ENCODE results near the gene MFSD8.
"Not testable (repeated sequence)": the region's sequence is repeated elsewhere in the genome, so short reads cannot be mapped to it uniquely, and the experiment has no call there.

The MFSD8 gene

DNA sequence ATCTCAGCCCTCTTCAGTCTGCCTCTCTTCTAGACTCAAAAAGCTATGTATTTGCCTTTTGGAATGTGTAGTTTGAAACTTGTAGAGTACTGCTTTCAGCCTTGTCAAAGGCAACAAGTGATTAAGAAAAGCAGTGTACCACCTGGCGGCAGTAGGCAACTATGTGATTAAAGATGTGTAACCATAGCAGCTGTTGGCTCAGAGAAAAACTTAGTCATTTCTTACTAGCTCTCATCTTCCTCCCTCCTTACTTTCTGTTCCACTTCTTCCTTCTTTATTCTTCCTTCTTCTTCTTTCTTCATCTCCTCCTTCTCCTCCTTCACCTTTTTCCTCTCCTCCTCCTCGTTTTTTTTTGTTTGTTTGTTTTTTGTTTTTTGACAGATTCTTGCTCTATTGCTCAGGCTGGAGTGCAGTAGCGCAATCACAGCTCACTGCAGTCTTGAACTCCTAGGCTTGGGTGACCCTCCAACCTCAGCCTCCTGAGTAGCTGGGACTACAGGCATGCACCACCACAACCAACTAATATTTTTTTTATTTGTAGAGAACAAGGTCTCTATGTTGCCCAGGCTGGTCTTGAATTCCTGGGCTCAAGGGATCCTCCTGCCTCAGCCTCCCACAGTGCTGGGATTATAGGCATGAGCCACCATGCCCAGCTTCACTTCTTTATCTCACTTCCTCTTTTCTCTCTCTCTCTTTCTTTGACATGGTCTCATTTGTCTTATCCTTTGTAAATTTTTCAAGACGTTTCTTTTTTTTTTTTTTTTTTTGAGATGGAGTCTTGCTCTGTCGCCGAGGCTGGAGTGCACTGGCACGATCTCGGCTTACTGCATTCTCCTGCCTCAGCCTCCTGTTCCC, 32.8 kb upstream of the MFSD8 start:
- no peak overlapping the region for H3K4me2 ChIP-seq (ENCODE audit: low read length)

DNA sequence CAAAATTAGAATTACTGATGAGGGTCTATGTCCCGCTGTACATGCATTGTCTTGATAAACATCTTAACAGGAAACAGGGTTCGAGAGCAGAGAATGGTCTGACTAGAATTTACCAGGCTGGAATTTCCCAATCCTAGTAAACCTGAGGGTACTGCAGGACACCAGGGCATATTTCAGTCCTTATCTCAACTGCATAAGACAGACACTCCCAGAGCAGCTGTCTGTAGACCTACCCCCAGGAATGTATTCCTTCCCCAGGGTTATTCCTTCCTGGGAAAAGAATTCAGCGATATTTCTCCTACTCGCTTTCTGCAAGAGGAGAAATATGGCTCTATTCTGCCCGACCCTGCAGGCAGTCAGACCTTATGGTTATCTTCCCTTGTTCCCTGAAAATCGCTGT, 31.5 kb upstream of the MFSD8 start:
- not testable (repeated sequence) for H3K9me2 ChIP-seq (replicated peaks; ENCODE audit: control insufficient read depth, low read length); H3K27ac ChIP-seq (ENCODE audit: low read depth, low read length); H3K4me2 ChIP-seq (ENCODE audit: low read length); H3K9me3 ChIP-seq (ENCODE audit: control insufficient read depth, insufficient read depth, low read length); H3K36me3 ChIP-seq (ENCODE audit: control insufficient read depth, low read length); H3K79me2 ChIP-seq (ENCODE audit: control insufficient read depth, low read length); H4K20me1 ChIP-seq (ENCODE audit: control insufficient read depth, insufficient read depth, low read depth, low read length); H3F3A ChIP-seq (ENCODE audit: control insufficient read depth, insufficient read depth); H3K4me3 ChIP-seq (ENCODE audit: low read length); H3K27me3 ChIP-seq (ENCODE audit: control insufficient read depth, low read length)
- H3K4me1 ChIP-seq (ENCODE audit: control insufficient read depth, low read length) = peaks cover 17% of the 10 kb centered on the region

More for the DNA sequence above, 32.8 kb upstream of the MFSD8 start:
- H4K20me1 ChIP-seq (ENCODE audit: control insufficient read depth, insufficient read depth, low read depth, low read length) = no peaks in the 10 kb centered on the region
- TF ChIP-seq CTCF (IDR thresholded peaks at IDR 0.05; ENCODE audit: low read depth, low read length, poor library complexity, severe bottlenecking) = peak; percentile 53
- TF ChIP-seq EZH2phosphoT487 (IDR thresholded peaks at IDR 0.05; ENCODE audit: borderline replicate concordance, low read length) = no peak
- no peaks in the 10 kb centered on the region for H3K9me2 ChIP-seq (replicated peaks; ENCODE audit: control insufficient read depth, low read length)
- H3K27ac ChIP-seq (ENCODE audit: low read depth, low read length) = no peak overlapping the region
- no peaks in the 10 kb centered on the region for H3K27me3 ChIP-seq (ENCODE audit: control insufficient read depth, low read length)
- H3K36me3 ChIP-seq (ENCODE audit: control insufficient read depth, low read length) = peaks cover 5% of the 10 kb centered on the region; the same call in 1 of the 2 replicates
- no peaks in the 10 kb centered on the region; the same call in 1 of the 2 replicates for H3K79me2 ChIP-seq (ENCODE audit: control insufficient read depth, low read length)
- no peaks in the 10 kb centered on the region for H3K9me3 ChIP-seq (ENCODE audit: control insufficient read depth, insufficient read depth, low read length)
- H3F3A ChIP-seq (ENCODE audit: control insufficient read depth, insufficient read depth) = peaks cover 7% of the 10 kb centered on the region; the same call in 1 of the 2 replicates
- no peak overlapping the region for H3K4me3 ChIP-seq (ENCODE audit: low read length)
- peaks cover 15% of the 10 kb centered on the region for H3K4me1 ChIP-seq (ENCODE audit: control insufficient read depth, low read length)

DNA sequence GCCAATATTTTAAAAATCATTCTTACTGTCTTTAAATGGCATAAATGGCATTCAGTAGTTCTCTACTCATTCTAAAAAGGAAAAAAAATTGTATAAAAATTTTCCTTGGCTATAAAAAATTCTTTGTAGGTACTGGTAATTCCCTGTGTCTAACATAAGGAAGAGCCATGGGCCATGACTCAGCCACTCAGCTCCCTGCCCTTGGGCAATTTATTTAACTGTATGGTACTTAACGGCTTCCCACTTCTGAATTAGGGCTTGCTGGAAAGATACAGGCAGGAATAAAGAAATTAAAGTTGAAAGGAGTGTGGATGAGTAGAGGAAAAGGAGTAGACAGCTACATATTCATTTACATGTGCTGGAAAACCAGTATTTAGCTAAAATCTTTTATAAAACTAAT, 30.8 kb upstream of the MFSD8 start:
- Histone ChIP-seq H3K9me2 (replicated peaks; ENCODE audit: control insufficient read depth, low read length) (no peaks in the 10 kb centered on the region), H3K36me3 (ENCODE audit: control insufficient read depth, low read length) (peaks cover 5% of the 10 kb centered on the region; the same call in 1 of the 2 replicates), H3K79me2 (ENCODE audit: control insufficient read depth, low read length) (no peaks in the 10 kb centered on the region), H3K27me3 (ENCODE audit: control insufficient read depth, low read length) (no peaks in the 10 kb centered on the region), H3F3A (ENCODE audit: control insufficient read depth, insufficient read depth) (peaks cover 7% of the 10 kb centered on the region; the same call in 1 of the 2 replicates), H4K20me1 (ENCODE audit: control insufficient read depth, insufficient read depth, low read depth, low read length) (no peaks in the 10 kb centered on the region), H3K4me2 (ENCODE audit: low read length) (no peak overlapping the region), H3K27ac (ENCODE audit: low read depth, low read length) (no peak overlapping the region), H3K4me1 (ENCODE audit: control insufficient read depth, low read length) (peaks cover 17% of the 10 kb centered on the region), H3K9me3 (ENCODE audit: control insufficient read depth, insufficient read depth, low read length) (no peaks in the 10 kb centered on the region), H3K4me3 (ENCODE audit: low read length) (no peak overlapping the region)
- TF ChIP-seq CTCF (IDR thresholded peaks at IDR 0.05; ENCODE audit: low read depth, low read length, poor library complexity, severe bottlenecking) = no peak
- no peak for TF ChIP-seq EZH2phosphoT487 (IDR thresholded peaks at IDR 0.05; ENCODE audit: borderline replicate concordance, low read length)

DNA sequence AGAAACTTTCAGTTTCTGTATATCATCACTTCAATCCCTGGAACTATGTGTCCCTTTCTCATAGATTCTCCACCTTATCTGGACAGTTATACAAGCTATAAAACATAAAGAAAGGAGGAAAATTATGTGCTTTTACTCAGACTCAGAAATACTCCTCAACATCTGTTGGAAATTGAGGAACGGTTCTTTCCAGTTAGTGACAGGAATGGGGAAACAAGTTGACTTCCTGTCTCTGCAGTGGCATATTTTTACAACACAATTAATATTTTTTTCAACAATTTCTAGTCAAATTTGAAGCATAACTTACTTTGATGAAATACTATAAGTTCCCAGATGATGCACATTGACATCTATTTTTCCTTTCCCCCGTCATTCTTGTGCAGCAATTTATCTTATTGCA, 28.2 kb upstream of the MFSD8 start:
- Histone ChIP-seq H3K9me2 (replicated peaks; ENCODE audit: control insufficient read depth, low read length) (no peaks in the 10 kb centered on the region), H3K27me3 (ENCODE audit: control insufficient read depth, low read length) (no peaks in the 10 kb centered on the region), H3K79me2 (ENCODE audit: control insufficient read depth, low read length) (no peaks in the 10 kb centered on the region), H3K9me3 (ENCODE audit: control insufficient read depth, insufficient read depth, low read length) (no peaks in the 10 kb centered on the region), H3K4me1 (ENCODE audit: control insufficient read depth, low read length) (peaks cover 17% of the 10 kb centered on the region), H3F3A (ENCODE audit: control insufficient read depth, insufficient read depth) (peaks cover 7% of the 10 kb centered on the region; the same call in 1 of the 2 replicates), H3K4me3 (ENCODE audit: low read length) (no peak overlapping the region), H3K36me3 (ENCODE audit: control insufficient read depth, low read length) (peaks cover 12% of the 10 kb centered on the region), H3K4me2 (ENCODE audit: low read length) (no peak overlapping the region), H3K27ac (ENCODE audit: low read depth, low read length) (no peak overlapping the region), H4K20me1 (ENCODE audit: control insufficient read depth, insufficient read depth, low read depth, low read length) (no peaks in the 10 kb centered on the region)
- no peak for TF ChIP-seq EZH2phosphoT487 (IDR thresholded peaks at IDR 0.05; ENCODE audit: borderline replicate concordance, low read length)
- TF ChIP-seq CTCF (IDR thresholded peaks at IDR 0.05; ENCODE audit: low read depth, low read length, poor library complexity, severe bottlenecking) = no peak

Measured in DOHH2 (cell line).